Astrocyte (in vitro differentiated cells and primary cell): ENCODE data around the gene ATXN1.
"Not testable (repeated sequence)": the region's sequence is repeated elsewhere in the genome, so short reads cannot be mapped to it uniquely, and the experiment has no call there.

Experiments
- EZH2 ChIP-seq: IDR thresholded peaks from 2 replicates; pipeline ENCODE4 v1.6.1; 2012; ENCODE audit warnings: mild to moderate bottlenecking, low read length, inconsistent platforms; ENCODE audit not compliant: insufficient read depth
- TF ChIP-seq, protein P1 (sequence below): IDR thresholded peaks from 2 replicates; pipeline ENCODE4 v1.5.1; 2011; ENCODE audit warnings: low read depth, mild to moderate bottlenecking, inconsistent platforms, low read length, moderate library complexity; ENCODE audit not compliant: insufficient read depth

DNA sequence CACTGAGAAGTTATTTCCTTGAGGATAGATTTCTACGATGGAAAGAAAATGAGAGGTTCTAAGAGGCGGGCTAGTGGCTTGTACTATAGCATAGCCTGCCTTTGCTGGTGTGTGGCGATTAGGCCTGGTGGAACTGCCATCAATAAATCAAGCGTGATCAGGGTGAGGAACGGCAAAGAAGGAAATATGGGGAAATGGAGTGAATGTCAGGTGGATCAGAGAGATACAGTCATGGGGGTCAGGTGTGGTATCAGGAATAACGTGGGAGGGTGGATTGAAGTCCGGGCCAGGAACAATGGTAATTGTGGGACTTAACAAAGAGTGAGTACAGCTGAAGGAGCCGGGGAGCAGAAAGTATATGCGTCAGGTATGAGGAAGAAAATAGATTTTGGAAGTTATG lies 500.7 kb downstream of the ATXN1 start:
- TF ChIP-seq, protein P1, sequence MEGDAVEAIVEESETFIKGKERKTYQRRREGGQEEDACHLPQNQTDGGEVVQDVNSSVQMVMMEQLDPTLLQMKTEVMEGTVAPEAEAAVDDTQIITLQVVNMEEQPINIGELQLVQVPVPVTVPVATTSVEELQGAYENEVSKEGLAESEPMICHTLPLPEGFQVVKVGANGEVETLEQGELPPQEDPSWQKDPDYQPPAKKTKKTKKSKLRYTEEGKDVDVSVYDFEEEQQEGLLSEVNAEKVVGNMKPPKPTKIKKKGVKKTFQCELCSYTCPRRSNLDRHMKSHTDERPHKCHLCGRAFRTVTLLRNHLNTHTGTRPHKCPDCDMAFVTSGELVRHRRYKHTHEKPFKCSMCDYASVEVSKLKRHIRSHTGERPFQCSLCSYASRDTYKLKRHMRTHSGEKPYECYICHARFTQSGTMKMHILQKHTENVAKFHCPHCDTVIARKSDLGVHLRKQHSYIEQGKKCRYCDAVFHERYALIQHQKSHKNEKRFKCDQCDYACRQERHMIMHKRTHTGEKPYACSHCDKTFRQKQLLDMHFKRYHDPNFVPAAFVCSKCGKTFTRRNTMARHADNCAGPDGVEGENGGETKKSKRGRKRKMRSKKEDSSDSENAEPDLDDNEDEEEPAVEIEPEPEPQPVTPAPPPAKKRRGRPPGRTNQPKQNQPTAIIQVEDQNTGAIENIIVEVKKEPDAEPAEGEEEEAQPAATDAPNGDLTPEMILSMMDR, result not testable (repeated sequence)
- TF ChIP-seq EZH2, result not testable (repeated sequence)
